HepG2 (cell line): ENCODE results near the gene SSBP4. TPM values are rescaled to one million over a fixed set of nuclear protein-coding genes. Genes with fewer than 3 reads are reported as not detected.
A peak's percentile ranks its signal among the peaks of the same experiment; 100 is the strongest.

Experiments
- ATF2 ChIP-seq: sonication (generic); formaldehyde crosslinking; IDR thresholded peaks from 2 replicates; pipeline ENCODE4 v1.4.0; 2020; ENCODE audit warnings: missing genetic modification reagents
- DRAP1 ChIP-seq: IDR thresholded peaks from 2 replicates; pipeline ENCODE4 v1.6.1; 2016; ENCODE audit warnings: missing genetic modification reagents, missing compliant biosample characterization
- HCFC1 ChIP-seq: fragments of 150-350 bp; IDR thresholded peaks from 2 replicates; pipeline ENCODE4 v1.6.1; 2014; ENCODE audit warnings: low read depth, low read length
- MTA3 ChIP-seq: sonication (generic); formaldehyde crosslinking; IDR thresholded peaks from 2 replicates; pipeline ENCODE4 v1.4.0; 2020; ENCODE audit warnings: missing genetic modification reagents
- ZBTB38 ChIP-seq: sonication (generic); formaldehyde crosslinking; IDR thresholded peaks from 2 replicates; pipeline ENCODE4 v1.5.1; 2020; ENCODE audit warnings: mild to moderate bottlenecking, missing genetic modification reagents
- ZBTB7A ChIP-seq: sonication (generic); formaldehyde crosslinking; IDR thresholded peaks from 2 replicates; pipeline ENCODE4 v1.8.0; 2022; ENCODE audit warnings: mild to moderate bottlenecking, missing genetic modification reagents
- ZNF121 ChIP-seq: sonication (generic); formaldehyde crosslinking; IDR thresholded peaks from 2 replicates; pipeline ENCODE4 v1.5.0; 2020; ENCODE audit warnings: mild to moderate bottlenecking, missing genetic modification reagents
- ZNF232 ChIP-seq: sonication (generic); formaldehyde crosslinking; IDR thresholded peaks from 2 replicates; pipeline ENCODE4 v1.4.0; 2020; ENCODE audit warnings: missing genetic modification reagents, borderline replicate concordance
- polyA plus RNA-seq, 8 experiments: library from polyadenylated mRNA; depleted of rRNA in 3 of 8; stranded (reverse) in 7 of 8; unstranded in 1 of 8; fragments of >200 nt; fragmentation: Illumina TruSeq in 4 of 8; extraction: Trizol in 4 of 8; gene quantifications; 2 replicates each; pipeline versions ENCODE4 v1.2.1 to v1.2.3, GENCODE V29; 2011 to 2016; ENCODE audit warnings: low read depth in 4 of 8, missing spikeins in 1 of 8, mixed read lengths in 1 of 8; ENCODE audit not compliant: insufficient read depth in 1 of 8
- total RNA-seq, 5 experiments: library from RNA; depleted of rRNA; stranded (reverse); fragments of >200 nt; fragmentation: Illumina TruSeq; extraction: Trizol; gene quantifications; 2 replicates each; pipeline ENCODE4 v1.2.3, GENCODE V29; 2016; ENCODE audit warnings: low read depth in 1 of 5
- TF ChIP-seq, protein P1 (sequence below): sonication (generic); formaldehyde crosslinking; IDR thresholded peaks from 2 replicates; pipeline ENCODE4 v1.5.0; 2020; ENCODE audit warnings: mild to moderate bottlenecking, missing genetic modification reagents, borderline replicate concordance
- TF ChIP-seq, protein P2 (sequence below): sonication (generic); formaldehyde crosslinking; IDR thresholded peaks from 2 replicates; pipeline ENCODE4 v1.4.0; 2020; ENCODE audit warnings: missing genetic modification reagents
- TF ChIP-seq, protein P3 (sequence below): sonication (generic); formaldehyde crosslinking; IDR thresholded peaks from 2 replicates; pipeline ENCODE4 v1.4.0; 2020; ENCODE audit warnings: missing genetic modification reagents

SSBP4 gene
- total and polyA plus RNA-seq, 2 of the 13 experiments (the other 11 are each of a cell fraction or from before 2014, with no cell fraction given), result 20.8 to 39.5 TPM

- TF ChIP-seq, protein P1, sequence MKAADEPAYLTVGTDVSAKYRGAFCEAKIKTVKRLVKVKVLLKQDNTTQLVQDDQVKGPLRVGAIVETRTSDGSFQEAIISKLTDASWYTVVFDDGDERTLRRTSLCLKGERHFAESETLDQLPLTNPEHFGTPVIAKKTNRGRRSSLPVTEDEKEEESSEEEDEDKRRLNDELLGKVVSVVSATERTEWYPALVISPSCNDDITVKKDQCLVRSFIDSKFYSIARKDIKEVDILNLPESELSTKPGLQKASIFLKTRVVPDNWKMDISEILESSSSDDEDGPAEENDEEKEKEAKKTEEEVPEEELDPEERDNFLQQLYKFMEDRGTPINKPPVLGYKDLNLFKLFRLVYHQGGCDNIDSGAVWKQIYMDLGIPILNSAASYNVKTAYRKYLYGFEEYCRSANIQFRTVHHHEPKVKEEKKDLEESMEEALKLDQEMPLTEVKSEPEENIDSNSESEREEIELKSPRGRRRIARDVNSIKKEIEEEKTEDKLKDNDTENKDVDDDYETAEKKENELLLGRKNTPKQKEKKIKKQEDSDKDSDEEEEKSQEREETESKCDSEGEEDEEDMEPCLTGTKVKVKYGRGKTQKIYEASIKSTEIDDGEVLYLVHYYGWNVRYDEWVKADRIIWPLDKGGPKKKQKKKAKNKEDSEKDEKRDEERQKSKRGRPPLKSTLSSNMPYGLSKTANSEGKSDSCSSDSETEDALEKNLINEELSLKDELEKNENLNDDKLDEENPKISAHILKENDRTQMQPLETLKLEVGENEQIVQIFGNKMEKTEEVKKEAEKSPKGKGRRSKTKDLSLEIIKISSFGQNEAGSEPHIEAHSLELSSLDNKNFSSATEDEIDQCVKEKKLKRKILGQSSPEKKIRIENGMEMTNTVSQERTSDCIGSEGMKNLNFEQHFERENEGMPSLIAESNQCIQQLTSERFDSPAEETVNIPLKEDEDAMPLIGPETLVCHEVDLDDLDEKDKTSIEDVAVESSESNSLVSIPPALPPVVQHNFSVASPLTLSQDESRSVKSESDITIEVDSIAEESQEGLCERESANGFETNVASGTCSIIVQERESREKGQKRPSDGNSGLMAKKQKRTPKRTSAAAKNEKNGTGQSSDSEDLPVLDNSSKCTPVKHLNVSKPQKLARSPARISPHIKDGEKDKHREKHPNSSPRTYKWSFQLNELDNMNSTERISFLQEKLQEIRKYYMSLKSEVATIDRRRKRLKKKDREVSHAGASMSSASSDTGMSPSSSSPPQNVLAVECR, result peak; percentile 56; the same call in 1 of the 2 replicates
- TF ChIP-seq ZBTB7A (CRISPR knock-in tag), result peak; percentile 63; the same call in 1 of the 2 replicates
- TF ChIP-seq ZNF232 (CRISPR knock-in tag), result no peak
- peak; percentile 68 for TF ChIP-seq ZBTB38
- TF ChIP-seq ATF2, result no peak; the same call in 1 of the 2 replicates
- TF ChIP-seq, protein P2, sequence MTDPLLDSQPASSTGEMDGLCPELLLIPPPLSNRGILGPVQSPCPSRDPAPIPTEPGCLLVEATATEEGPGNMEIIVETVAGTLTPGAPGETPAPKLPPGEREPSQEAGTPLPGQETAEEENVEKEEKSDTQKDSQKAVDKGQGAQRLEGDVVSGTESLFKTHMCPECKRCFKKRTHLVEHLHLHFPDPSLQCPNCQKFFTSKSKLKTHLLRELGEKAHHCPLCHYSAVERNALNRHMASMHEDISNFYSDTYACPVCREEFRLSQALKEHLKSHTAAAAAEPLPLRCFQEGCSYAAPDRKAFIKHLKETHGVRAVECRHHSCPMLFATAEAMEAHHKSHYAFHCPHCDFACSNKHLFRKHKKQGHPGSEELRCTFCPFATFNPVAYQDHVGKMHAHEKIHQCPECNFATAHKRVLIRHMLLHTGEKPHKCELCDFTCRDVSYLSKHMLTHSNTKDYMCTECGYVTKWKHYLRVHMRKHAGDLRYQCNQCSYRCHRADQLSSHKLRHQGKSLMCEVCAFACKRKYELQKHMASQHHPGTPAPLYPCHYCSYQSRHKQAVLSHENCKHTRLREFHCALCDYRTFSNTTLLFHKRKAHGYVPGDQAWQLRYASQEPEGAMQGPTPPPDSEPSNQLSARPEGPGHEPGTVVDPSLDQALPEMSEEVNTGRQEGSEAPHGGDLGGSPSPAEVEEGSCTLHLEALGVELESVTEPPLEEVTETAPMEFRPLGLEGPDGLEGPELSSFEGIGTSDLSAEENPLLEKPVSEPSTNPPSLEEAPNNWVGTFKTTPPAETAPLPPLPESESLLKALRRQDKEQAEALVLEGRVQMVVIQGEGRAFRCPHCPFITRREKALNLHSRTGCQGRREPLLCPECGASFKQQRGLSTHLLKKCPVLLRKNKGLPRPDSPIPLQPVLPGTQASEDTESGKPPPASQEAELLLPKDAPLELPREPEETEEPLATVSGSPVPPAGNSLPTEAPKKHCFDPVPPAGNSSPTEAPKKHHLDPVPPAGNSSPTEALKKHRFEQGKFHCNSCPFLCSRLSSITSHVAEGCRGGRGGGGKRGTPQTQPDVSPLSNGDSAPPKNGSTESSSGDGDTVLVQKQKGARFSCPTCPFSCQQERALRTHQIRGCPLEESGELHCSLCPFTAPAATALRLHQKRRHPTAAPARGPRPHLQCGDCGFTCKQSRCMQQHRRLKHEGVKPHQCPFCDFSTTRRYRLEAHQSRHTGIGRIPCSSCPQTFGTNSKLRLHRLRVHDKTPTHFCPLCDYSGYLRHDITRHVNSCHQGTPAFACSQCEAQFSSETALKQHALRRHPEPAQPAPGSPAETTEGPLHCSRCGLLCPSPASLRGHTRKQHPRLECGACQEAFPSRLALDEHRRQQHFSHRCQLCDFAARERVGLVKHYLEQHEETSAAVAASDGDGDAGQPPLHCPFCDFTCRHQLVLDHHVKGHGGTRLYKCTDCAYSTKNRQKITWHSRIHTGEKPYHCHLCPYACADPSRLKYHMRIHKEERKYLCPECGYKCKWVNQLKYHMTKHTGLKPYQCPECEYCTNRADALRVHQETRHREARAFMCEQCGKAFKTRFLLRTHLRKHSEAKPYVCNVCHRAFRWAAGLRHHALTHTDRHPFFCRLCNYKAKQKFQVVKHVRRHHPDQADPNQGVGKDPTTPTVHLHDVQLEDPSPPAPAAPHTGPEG (CRISPR knock-in tag), result no peak
- TF ChIP-seq ZNF121, result peak; percentile 39; the same call in 1 of the 2 replicates
- TF ChIP-seq, protein P3, sequence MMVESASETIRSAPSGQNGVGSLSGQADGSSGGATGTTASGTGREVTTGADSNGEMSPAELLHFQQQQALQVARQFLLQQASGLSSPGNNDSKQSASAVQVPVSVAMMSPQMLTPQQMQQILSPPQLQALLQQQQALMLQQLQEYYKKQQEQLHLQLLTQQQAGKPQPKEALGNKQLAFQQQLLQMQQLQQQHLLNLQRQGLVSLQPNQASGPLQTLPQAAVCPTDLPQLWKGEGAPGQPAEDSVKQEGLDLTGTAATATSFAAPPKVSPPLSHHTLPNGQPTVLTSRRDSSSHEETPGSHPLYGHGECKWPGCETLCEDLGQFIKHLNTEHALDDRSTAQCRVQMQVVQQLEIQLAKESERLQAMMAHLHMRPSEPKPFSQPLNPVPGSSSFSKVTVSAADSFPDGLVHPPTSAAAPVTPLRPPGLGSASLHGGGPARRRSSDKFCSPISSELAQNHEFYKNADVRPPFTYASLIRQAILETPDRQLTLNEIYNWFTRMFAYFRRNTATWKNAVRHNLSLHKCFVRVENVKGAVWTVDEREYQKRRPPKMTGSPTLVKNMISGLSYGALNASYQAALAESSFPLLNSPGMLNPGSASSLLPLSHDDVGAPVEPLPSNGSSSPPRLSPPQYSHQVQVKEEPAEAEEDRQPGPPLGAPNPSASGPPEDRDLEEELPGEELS (CRISPR knock-in tag), result peak; percentile 77
- peak; percentile 35; the same call in 1 of the 2 replicates for TF ChIP-seq DRAP1 (CRISPR knock-in tag)
- no peak for TF ChIP-seq MTA3 (CRISPR knock-in tag)
- TF ChIP-seq HCFC1, result no peak
Measured at GRCh38 chr19:18475762-18476331, 56.6 kb downstream of the SSBP4 start (continued).
